Prostate gland (tissue), 2 donors: ENCODE results near the gene SSC5D.

Experiments
- POLR2AphosphoS5 ChIP-seq: sonication (generic); formaldehyde crosslinking; IDR thresholded peaks from one replicate; pipeline ENCODE4 v1.6.1; 2017; ENCODE audit warnings: antibody characterized with exemption
- TF ChIP-seq, protein P1 (sequence below), 4 experiments: fragments of 200-600 bp in 2 of 4; fragments of 450-650 bp in 2 of 4; sonication (generic) in 2 of 4; IDR thresholded peaks; 1 replicate in 3 of 4; 2 replicates in 1 of 4; pipeline ENCODE4 v1.5.1; 2016 to 2019; ENCODE audit warnings: antibody characterized with exemption in 4 of 4, mild to moderate bottlenecking in 2 of 4, moderate library complexity in 2 of 4

DNA sequence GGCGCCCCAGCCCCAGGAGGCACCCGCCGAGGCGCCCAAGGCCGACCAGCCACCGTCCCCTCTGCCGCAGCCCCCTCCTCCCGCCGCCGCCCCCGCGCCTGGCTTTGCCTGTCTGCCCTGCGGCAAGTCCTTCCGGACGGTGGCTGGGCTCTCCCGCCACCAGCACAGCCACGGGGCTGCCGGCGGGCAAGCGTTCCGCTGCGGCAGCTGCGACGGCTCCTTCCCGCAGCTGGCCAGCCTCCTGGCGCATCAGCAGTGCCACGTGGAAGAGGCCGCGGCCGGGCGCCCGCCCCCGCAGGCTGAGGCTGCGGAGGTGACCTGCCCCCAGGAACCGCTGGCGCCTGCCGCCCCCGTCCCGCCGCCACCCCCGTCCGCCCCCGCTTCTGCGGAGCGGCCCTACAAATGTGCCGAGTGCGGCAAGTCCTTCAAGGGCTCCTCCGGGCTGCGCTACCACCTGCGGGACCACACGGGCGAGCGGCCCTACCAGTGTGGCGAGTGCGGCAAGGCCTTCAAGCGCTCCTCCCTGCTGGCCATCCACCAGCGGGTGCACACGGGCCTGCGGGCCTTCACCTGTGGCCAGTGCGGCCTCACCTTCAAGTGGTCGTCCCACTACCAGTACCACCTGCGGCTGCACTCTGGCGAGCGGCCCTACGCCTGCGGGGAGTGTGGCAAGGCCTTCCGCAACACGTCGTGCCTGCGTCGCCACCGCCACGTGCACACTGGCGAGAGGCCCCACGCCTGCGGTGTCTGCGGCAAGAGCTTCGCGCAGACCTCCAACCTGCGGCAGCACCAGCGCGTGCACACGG, 5.9 kb upstream of the SSC5D start:
- TF ChIP-seq, protein P1, sequence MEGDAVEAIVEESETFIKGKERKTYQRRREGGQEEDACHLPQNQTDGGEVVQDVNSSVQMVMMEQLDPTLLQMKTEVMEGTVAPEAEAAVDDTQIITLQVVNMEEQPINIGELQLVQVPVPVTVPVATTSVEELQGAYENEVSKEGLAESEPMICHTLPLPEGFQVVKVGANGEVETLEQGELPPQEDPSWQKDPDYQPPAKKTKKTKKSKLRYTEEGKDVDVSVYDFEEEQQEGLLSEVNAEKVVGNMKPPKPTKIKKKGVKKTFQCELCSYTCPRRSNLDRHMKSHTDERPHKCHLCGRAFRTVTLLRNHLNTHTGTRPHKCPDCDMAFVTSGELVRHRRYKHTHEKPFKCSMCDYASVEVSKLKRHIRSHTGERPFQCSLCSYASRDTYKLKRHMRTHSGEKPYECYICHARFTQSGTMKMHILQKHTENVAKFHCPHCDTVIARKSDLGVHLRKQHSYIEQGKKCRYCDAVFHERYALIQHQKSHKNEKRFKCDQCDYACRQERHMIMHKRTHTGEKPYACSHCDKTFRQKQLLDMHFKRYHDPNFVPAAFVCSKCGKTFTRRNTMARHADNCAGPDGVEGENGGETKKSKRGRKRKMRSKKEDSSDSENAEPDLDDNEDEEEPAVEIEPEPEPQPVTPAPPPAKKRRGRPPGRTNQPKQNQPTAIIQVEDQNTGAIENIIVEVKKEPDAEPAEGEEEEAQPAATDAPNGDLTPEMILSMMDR (IDR thresholded peaks at IDR 0.05) = no peak
- no peak for TF ChIP-seq POLR2AphosphoS5
